NCI-H1694 (cell line): ENCODE results near the gene STARD8.

Experiments used
- DNase-seq: peaks from one replicate; lab custom pipeline; 2025; lab: John Stamatoyannopoulos, UW

Gene STARD8

DNA sequence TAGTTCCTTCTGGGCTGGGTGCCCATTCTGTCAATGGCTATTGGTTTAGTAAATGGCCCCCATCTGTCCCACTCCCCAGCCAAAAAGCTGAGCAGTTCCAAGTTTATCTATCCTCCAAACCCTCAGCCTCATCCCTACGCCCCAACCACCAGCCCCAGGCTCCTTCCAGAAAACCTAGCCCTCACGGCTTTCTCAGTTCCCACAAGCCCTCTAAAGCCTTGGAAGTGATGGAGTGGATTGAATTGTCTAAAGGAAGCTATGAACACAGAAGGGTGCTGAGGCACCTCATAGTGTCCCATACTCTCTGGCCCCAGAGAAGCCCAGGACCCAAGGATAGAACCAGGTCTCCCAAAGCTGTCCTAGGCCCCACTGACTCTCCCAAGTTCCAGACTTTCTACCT lies 105.8 kb downstream of the STARD8 start:
- no peak for DNase-seq

DNA sequence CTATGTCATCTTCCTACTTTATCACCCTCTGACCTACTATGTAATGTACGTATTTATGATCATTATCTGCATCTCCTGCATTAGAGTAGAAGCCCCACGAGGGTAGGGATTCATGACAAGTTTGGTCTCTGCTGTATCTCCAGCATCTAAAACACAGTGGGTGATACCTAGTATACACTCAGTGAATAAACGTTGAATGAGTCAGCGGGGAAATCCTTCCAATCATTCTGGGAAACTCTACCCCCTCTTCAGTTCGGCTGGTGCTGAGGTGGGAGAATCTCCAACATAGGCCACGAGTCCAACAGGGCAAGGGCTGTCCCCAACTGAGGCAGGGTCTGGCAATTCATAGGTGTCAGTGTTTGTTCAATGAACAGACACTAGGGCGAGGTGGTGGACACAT lies 106.9 kb downstream of the STARD8 start:
- DNase-seq: no peak

GRCh38 chrX:68755616-68756125 lies 108.2 kb downstream of the STARD8 start:
- no peak for DNase-seq

- DNase-seq: no peak
These were observed 109.9 kb downstream of the STARD8 start for GRCh38 chrX:68757331-68757730.

DNA sequence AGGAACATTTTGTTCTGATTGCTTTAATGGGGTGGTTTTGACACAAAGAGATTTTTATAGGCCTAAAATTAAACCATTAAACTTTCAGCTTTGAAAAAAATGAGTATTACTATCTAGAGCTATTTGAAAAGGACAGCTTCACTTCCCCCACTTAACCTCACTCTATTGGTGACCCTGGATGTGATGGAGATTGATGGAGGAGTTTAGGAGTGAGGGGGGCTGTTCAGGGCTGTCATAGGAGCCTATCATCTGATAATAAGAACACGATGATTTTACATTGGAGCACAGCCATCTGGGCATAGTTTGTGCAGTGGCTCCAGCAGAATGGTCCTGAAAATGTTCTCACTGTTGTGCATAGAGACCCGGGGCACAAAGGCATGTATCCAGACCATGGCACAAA lies 110.3 kb downstream of the STARD8 start:
- no peak for DNase-seq

DNA sequence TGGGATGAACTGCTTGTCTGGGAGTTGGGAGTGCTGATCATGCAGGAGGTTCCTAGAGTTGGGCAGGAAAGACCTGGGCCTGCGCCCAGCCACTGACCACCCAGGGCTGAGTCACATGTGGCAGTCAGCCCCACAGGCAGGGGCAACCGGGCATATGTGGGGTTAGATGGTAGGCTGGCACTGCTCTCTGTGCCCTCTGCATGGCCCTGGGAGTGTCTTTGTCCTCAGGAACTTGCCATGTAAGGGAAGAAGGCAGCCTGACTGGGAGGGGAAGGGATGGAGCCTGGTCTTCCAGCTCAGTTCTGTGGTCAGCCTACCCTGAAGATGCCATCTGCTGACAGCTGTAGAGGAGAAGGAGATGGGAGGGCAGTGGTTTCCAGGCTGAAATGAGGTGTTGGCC lies 111.2 kb downstream of the STARD8 start:
- DNase-seq: no peak

DNA sequence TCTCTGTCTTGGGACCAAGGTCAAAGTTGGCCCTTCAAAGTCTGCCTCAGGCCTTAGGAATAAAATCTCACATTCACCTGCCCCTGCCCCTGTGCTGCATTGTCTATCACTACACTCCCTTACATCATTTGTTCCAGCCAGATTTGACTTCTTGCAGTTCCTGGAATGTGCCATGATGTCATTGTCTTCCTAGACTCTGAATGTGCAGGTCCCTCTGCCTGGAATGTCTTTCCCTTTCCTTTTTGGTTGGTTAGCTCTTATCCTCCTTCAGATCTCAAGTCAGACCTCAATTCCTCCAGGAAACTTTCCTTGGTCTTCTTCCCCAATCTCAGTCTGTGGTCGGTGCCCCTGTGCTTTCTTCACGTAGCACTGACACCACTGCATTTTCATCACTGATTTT lies 113.6 kb downstream of the STARD8 start:
- no peak for DNase-seq

DNA sequence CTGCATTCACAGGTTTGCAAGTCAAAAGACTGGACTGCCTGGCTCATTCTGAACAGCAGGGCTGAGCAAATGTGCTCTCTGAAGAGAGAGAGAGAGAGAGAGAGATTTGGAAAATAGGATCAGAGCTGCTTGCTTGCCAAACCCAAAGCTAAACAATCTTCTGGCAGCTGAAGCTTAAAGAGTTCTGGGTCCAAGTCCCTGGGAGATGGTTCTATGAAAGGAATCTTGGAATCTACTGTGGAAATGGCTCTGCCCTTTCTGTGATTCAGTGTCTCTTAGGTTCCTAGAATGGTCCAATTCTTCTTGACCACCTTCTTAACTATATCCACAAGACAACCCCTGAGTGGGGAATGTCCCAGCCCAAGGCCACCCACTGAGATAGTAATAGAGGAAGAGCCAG lies 115.3 kb downstream of the STARD8 start:
- no peak for DNase-seq

GRCh38 chrX:68763481-68763880 lies 116.0 kb downstream of the STARD8 start:
- DNase-seq: no peak
